Activated naive CD8-positive, alpha-beta T cell treated with anti-CD3 and anti-CD28 coated beads, Interleukin-2, amount 50 U/mL, for 16 hours (primary cell): Measurements from ENCODE around the gene ZNF598.
"Not testable (repeated sequence)": the region's sequence is repeated elsewhere in the genome, so short reads cannot be mapped to it uniquely, and the experiment has no call there.

Experiments used
- DNase-seq: peaks from one replicate; pipeline ENCODE4 v3.0.0-alpha.2; 2020; ENCODE audit warnings: low read depth, low spot score

The ZNF598 gene

GRCh38 chr16:2028620-2029220 is 19.1 kb upstream of the ZNF598 start:
- no peak for DNase-seq

GRCh38 chr16:2028146-2028545 is 18.5 kb upstream of the ZNF598 start:
- DNase-seq = no peak

GRCh38 chr16:2027024-2028010 is 17.7 kb upstream of the ZNF598 start:
- DNase-seq = no peak

- no peak for DNase-seq
Observed at GRCh38 chr16:2026461-2027023, 16.9 kb upstream of the ZNF598 start, which contains the start of gene NHERF2. Gene NHERF2 (plus strand): TSS chr16:2026902. CDS start chr16:2027006, 104 bp downstream.

- DNase-seq = no peak
Observed at GRCh38 chr16:2025878-2026460, 16.3 kb upstream of the ZNF598 start.

GRCh38 chr16:2025251-2025650 is 15.6 kb upstream of the ZNF598 start:
- DNase-seq = no peak

GRCh38 chr16:2024032-2024420 is 14.4 kb upstream of the ZNF598 start:
- no peak for DNase-seq

- peak; percentile 92 for DNase-seq
Observed at GRCh38 chr16:2023092-2024031, 13.7 kb upstream of the ZNF598 start.

GRCh38 chr16:2022723-2023091 is 13.1 kb upstream of the ZNF598 start:
- no peak for DNase-seq

- no peak for DNase-seq
Observed at GRCh38 chr16:2019921-2020831, 10.6 kb upstream of the ZNF598 start.

- peak; percentile 29 for DNase-seq
Observed at GRCh38 chr16:2019518-2019920, 9.9 kb upstream of the ZNF598 start, which contains the start of gene NPW. Gene NPW (plus strand): TSS chr16:2019785.

- DNase-seq = no peak
Observed at GRCh38 chr16:2016407-2016922, 6.8 kb upstream of the ZNF598 start.

- no peak for DNase-seq
Observed at GRCh38 chr16:2015947-2016208, 6.3 kb upstream of the ZNF598 start.

GRCh38 chr16:2015117-2015946 is 5.7 kb upstream of the ZNF598 start:
- DNase-seq = no peak

- no peak for DNase-seq
Observed at GRCh38 chr16:2013527-2013926, 3.9 kb upstream of the ZNF598 start.

GRCh38 chr16:2011726-2012125 is 2.1 kb upstream of the ZNF598 start:
- not testable (repeated sequence) for DNase-seq

- DNase-seq = no peak
Observed at GRCh38 chr16:2009164-2009711, 383 bp downstream of the ZNF598 start.

GRCh38 chr16:2008631-2009163 is 924 bp downstream of the ZNF598 start:
- DNase-seq = no peak
